ENCODE results near the gene AUNIP. TPM values are rescaled to one million over a fixed set of nuclear protein-coding genes. Genes with fewer than 3 reads are reported as not detected.
A peak's percentile ranks its signal among the peaks of the same experiment; 100 is the strongest.

AUNIP gene
- total RNA-seq, 1 experiment from 2014 or later: 12.1 TPM

GRCh38 chr1:25895365-25895990 is 36.2 kb upstream of the AUNIP start:
- Histone ChIP-seq H3K27me3 (ENCODE audit: insufficient read depth, low read length) (no peaks in the 10 kb centered on the region), H3K27ac (ENCODE audit: low read depth, low read length) (peak overlapping the region; percentile 24), H3K9me3 (ENCODE audit: control insufficient read depth in 1 of 2, insufficient read depth in 1 of 2, low read depth in 1 of 2, low read length in 2 of 2) (no peaks in the 10 kb centered on the region), H3K4me2 (ENCODE audit: low read length) (peak overlapping the region; percentile 43; the same call in 1 of the 2 replicates), H3K36me3 (ENCODE audit: control insufficient read depth in 1 of 2, insufficient read depth in 2 of 2, low read length in 2 of 2) (peaks cover 13 to 23% of the 10 kb centered on the region in 2 experiments), H2AFZ (ENCODE audit: low read depth, low read length, poor library complexity, severe bottlenecking) (no peak overlapping the region), H3K4me1 (ENCODE audit: control insufficient read depth in 1 of 2, insufficient read depth in 2 of 2, low read length in 2 of 2) (peaks cover 44 to 61% of the 10 kb centered on the region in 2 experiments), H4K20me1 (ENCODE audit: insufficient read depth) (no peaks in the 10 kb centered on the region), H3K4me3 (replicated peaks in 1 of 2; ENCODE audit: low read depth in 1 of 2, low read length in 2 of 2) (no peak overlapping the region), H3K9ac (ENCODE audit: low read length) (peak overlapping the region; percentile 28; the same call in 1 of the 2 replicates), H3K79me2 (ENCODE audit: insufficient read depth, low read length) (peaks cover 11% of the 10 kb centered on the region; the same call in 1 of the 2 replicates), H3K9me2 (ENCODE audit: insufficient read depth) (no peaks in the 10 kb centered on the region)
- ATAC-seq (peak; percentile 70), DNase-seq (ENCODE audit: low read depth, low spot score) (peak; percentile 73)
- TF ChIP-seq YY1 (IDR thresholded peaks at IDR 0.05; ENCODE audit: extremely low read depth, insufficient replicate concordance, low read depth, low read length) (peak; percentile 39), CTCF (IDR thresholded peaks at IDR 0.05 in 2 of 3, conservative IDR thresholded peaks at IDR 0.05 in 1 of 3; ENCODE audit: borderline replicate concordance in 1 of 3, insufficient read depth in 1 of 3, low read depth in 2 of 3, low read length in 2 of 3) (peak; percentile 97 to 99 (median 98)), RAD21 (IDR thresholded peaks at IDR 0.05; ENCODE audit: low read depth) (peak; percentile 97), SRF (IDR thresholded peaks at IDR 0.05; ENCODE audit: low read depth) (no peak), FOSL1 (IDR thresholded peaks at IDR 0.05; ENCODE audit: low read depth) (no peak), EZH2phosphoT487 (IDR thresholded peaks at IDR 0.05; ENCODE audit: borderline replicate concordance) (no peak)
- CTCF ChIA-PET: interaction anchor here (0.7 to 3.6 kb wide), 19 partner anchors 9 to 522 kb away, joined by 3 to 47 read pairs (median 5); partner anchors contain the start of genes CNKSR1, PAFAH2 and STMN1
- intact Hi-C loops (cut with micrococcal nuclease): loop anchor here (1.0 to 10.0 kb wide), 3 partner anchors 78 to 249 kb away; partner anchors contain the start of genes MTFR1L and PAFAH2
- RAD21 ChIA-PET (ENCODE audit: low non-redundant PET in 1 of 2, low total read pairs in 2 of 2, uncharacterized antibody in 2 of 2, unreplicated experiment in 2 of 2): interaction anchor here (1.0 to 1.5 kb wide), 3 partner anchors 20 to 102 kb away, joined by 4 to 12 read pairs (median 7); partner anchors contain the start of genes PAFAH2 (in 2 of the 2) and PAQR7 (in 1 of the 2)
- BruUV-seq (replicated peaks): no TSS peak
- POLR2A ChIA-PET: interaction anchor here (0.6 to 1.6 kb wide), 3 partner anchors 49 to 102 kb away, joined by 3 to 12 read pairs (median 3); partner anchors contain the start of gene PAFAH2

Data from HCT116 (cell line).